Measurements from ENCODE around the gene NPIPA7. TPM values are rescaled to one million over a fixed set of nuclear protein-coding genes. Genes with fewer than 3 reads are reported as not detected.
"Not testable (repeated sequence)": the region's sequence is repeated elsewhere in the genome, so short reads cannot be mapped to it uniquely, and the experiment has no call there.

NPIPA7 gene
- total and polyA plus RNA-seq, 7 experiments from 2014 or later = 0.70 to 8.8 (median 4.9) TPM

- H3K4me3 ChIP-seq (ENCODE audit: low read length); H3K36me3 Mint-ChIP-seq; H3K27me3 Mint-ChIP-seq; H3K36me3 ChIP-seq (ENCODE audit: control insufficient read depth in 2 of 3, insufficient read depth in 3 of 3, low read length in 3 of 3); H3K4me1 ChIP-seq (ENCODE audit: control insufficient read depth in 2 of 2, insufficient read depth in 2 of 2, low read length in 2 of 2); H3K4me1 Mint-ChIP-seq; H3K27me3 ChIP-seq (ENCODE audit: control insufficient read depth in 2 of 2, insufficient read depth in 2 of 2, low read length in 2 of 2); H3K9me3 Mint-ChIP-seq; H3K27ac Mint-ChIP-seq; POLR2A ChIA-PET; H3K4me3 Mint-ChIP-seq; CTCF ChIA-PET; H3K9me3 ChIP-seq (ENCODE audit: control insufficient read depth in 2 of 3, low read length in 3 of 3); intact Hi-C loops (cut with micrococcal nuclease); DNase-seq; H3K27ac ChIP-seq (ENCODE audit: low read depth, low read length): not testable (repeated sequence)
- peak; percentile 34 for ATAC-seq
Measured at GRCh38 chr16:16365319-16365718, 13.6 kb upstream of the NPIPA7 start.

- peak in 1 of 9 donors; percentile 16 for DNase-seq
- H3K9me3 Mint-ChIP-seq; POLR2A ChIA-PET; CTCF ChIA-PET; H3K27ac Mint-ChIP-seq; H3K4me1 Mint-ChIP-seq; H3K36me3 Mint-ChIP-seq; H3K27me3 Mint-ChIP-seq; ATAC-seq; H3K27me3 ChIP-seq (ENCODE audit: control insufficient read depth in 2 of 2, insufficient read depth in 2 of 2, low read length in 2 of 2); H3K4me3 Mint-ChIP-seq; H3K9me3 ChIP-seq (ENCODE audit: control insufficient read depth in 2 of 3, low read length in 3 of 3); H3K36me3 ChIP-seq (ENCODE audit: control insufficient read depth in 2 of 3, insufficient read depth in 3 of 3, low read length in 3 of 3); H3K27ac ChIP-seq (ENCODE audit: low read depth, low read length); H3K4me1 ChIP-seq (ENCODE audit: control insufficient read depth in 2 of 2, insufficient read depth in 2 of 2, low read length in 2 of 2); H3K4me3 ChIP-seq (ENCODE audit: low read length); intact Hi-C loops (cut with micrococcal nuclease): not testable (repeated sequence)
Measured at GRCh38 chr16:16365851-16366250, 13.1 kb upstream of the NPIPA7 start.

GRCh38 chr16:16366552-16367284, 12.2 kb upstream of the NPIPA7 start:
- CTCF ChIA-PET = not testable (repeated sequence)

DNA sequence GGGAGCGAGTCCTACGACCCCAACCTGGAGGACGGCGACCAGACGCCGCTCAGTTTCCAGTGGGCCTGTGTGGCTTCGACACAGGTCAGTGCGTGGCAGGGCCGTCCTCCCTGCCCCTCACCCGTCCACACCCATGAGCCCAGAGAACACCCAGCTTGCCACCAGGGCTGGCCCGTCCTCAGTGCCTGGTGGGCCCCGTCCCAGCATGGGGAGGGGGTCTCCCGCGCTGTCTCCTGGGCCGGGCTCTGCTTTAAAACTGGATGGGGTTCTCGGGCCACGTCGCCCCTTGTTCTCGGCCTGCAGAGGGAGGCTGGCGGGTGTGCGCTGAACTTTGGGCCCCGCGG, 11.7 kb upstream of the NPIPA7 start:
- H3K9me3 Mint-ChIP-seq; ATAC-seq; H3K4me3 ChIP-seq (ENCODE audit: low read length); POLR2A ChIA-PET; DNase-seq; intact Hi-C loops (cut with micrococcal nuclease); H3K4me1 Mint-ChIP-seq; H3K4me3 Mint-ChIP-seq; H3K27me3 ChIP-seq (ENCODE audit: control insufficient read depth in 2 of 2, insufficient read depth in 2 of 2, low read length in 2 of 2); H3K27ac ChIP-seq (ENCODE audit: low read depth, low read length); H3K27me3 Mint-ChIP-seq; H3K36me3 Mint-ChIP-seq; CTCF ChIA-PET; H3K27ac Mint-ChIP-seq; H3K9me3 ChIP-seq (ENCODE audit: control insufficient read depth in 2 of 3, low read length in 3 of 3); H3K36me3 ChIP-seq (ENCODE audit: control insufficient read depth in 2 of 3, insufficient read depth in 3 of 3, low read length in 3 of 3); H3K4me1 ChIP-seq (ENCODE audit: control insufficient read depth in 2 of 2, insufficient read depth in 2 of 2, low read length in 2 of 2): not testable (repeated sequence)

More at GRCh38 chr16:16366552-16367284, 12.2 kb upstream of the NPIPA7 start:
- DNase-seq; H3K36me3 Mint-ChIP-seq; H3K9me3 ChIP-seq (ENCODE audit: control insufficient read depth in 2 of 3, low read length in 3 of 3); H3K4me3 ChIP-seq (ENCODE audit: low read length); ATAC-seq; H3K27me3 Mint-ChIP-seq; H3K4me3 Mint-ChIP-seq; intact Hi-C loops (cut with micrococcal nuclease); H3K27ac Mint-ChIP-seq; H3K4me1 Mint-ChIP-seq; H3K4me1 ChIP-seq (ENCODE audit: control insufficient read depth in 2 of 2, insufficient read depth in 2 of 2, low read length in 2 of 2); POLR2A ChIA-PET; H3K36me3 ChIP-seq (ENCODE audit: control insufficient read depth in 2 of 3, insufficient read depth in 3 of 3, low read length in 3 of 3); H3K9me3 Mint-ChIP-seq; H3K27ac ChIP-seq (ENCODE audit: low read depth, low read length); H3K27me3 ChIP-seq (ENCODE audit: control insufficient read depth in 2 of 2, insufficient read depth in 2 of 2, low read length in 2 of 2): not testable (repeated sequence)

- H3K4me3 ChIP-seq (ENCODE audit: low read length); CTCF ChIA-PET; H3K36me3 ChIP-seq (ENCODE audit: control insufficient read depth in 2 of 3, insufficient read depth in 3 of 3, low read length in 3 of 3); H3K4me3 Mint-ChIP-seq; H3K27me3 Mint-ChIP-seq; H3K9me3 Mint-ChIP-seq; H3K27ac ChIP-seq (ENCODE audit: low read depth, low read length); H3K9me3 ChIP-seq (ENCODE audit: control insufficient read depth in 2 of 3, low read length in 3 of 3); intact Hi-C loops (cut with micrococcal nuclease); H3K27ac Mint-ChIP-seq; H3K36me3 Mint-ChIP-seq; H3K4me1 Mint-ChIP-seq; POLR2A ChIA-PET; ATAC-seq; H3K4me1 ChIP-seq (ENCODE audit: control insufficient read depth in 2 of 2, insufficient read depth in 2 of 2, low read length in 2 of 2); H3K27me3 ChIP-seq (ENCODE audit: control insufficient read depth in 2 of 2, insufficient read depth in 2 of 2, low read length in 2 of 2): not testable (repeated sequence)
- peak in 1 of 9 donors; percentile 16 for DNase-seq
Measured at GRCh38 chr16:16369081-16369856, 9.7 kb upstream of the NPIPA7 start.

- DNase-seq; intact Hi-C loops (cut with micrococcal nuclease); H3K4me3 ChIP-seq (ENCODE audit: low read length): not testable (repeated sequence)
Measured at GRCh38 chr16:16371136-16371735, 7.7 kb upstream of the NPIPA7 start.

DNA sequence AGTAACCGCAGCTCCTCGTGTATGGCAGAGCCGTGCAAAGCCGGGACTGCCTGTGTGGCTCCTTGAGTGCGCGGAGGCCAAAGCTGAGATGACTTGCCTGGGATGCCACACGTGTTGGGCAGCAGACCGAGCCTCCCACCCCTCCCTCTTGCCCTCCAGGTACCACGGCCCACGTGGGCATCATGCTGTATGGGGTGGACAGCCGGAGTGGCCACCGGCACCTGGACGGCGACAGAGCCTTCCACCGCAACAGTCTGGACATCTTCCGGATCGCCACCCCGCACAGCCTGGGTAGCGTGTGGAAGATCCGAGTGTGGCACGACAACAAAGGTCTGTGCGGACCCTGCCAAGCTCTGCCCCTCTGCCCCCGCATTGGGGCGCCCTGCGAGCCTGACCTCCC, 4.7 kb upstream of the NPIPA7 start:
- H3K4me1 ChIP-seq (ENCODE audit: control insufficient read depth in 2 of 2, insufficient read depth in 2 of 2, low read length in 2 of 2); ATAC-seq; CTCF ChIA-PET; intact Hi-C loops (cut with micrococcal nuclease); H3K4me3 Mint-ChIP-seq; H3K27ac Mint-ChIP-seq; POLR2A ChIA-PET; DNase-seq; H3K4me3 ChIP-seq (ENCODE audit: low read length); H3K9me3 Mint-ChIP-seq; H3K27me3 Mint-ChIP-seq; H3K27me3 ChIP-seq (ENCODE audit: control insufficient read depth in 2 of 2, insufficient read depth in 2 of 2, low read length in 2 of 2); H3K36me3 ChIP-seq (ENCODE audit: control insufficient read depth in 2 of 3, insufficient read depth in 3 of 3, low read length in 3 of 3); H3K27ac ChIP-seq (ENCODE audit: low read depth, low read length); H3K4me1 Mint-ChIP-seq; H3K9me3 ChIP-seq (ENCODE audit: control insufficient read depth in 2 of 3, low read length in 3 of 3); H3K36me3 Mint-ChIP-seq: not testable (repeated sequence)

More at GRCh38 chr16:16371136-16371735, 7.7 kb upstream of the NPIPA7 start:
- H3K36me3 Mint-ChIP-seq; H3K9me3 Mint-ChIP-seq; H3K27ac Mint-ChIP-seq; H3K4me1 ChIP-seq (ENCODE audit: control insufficient read depth in 2 of 2, insufficient read depth in 2 of 2, low read length in 2 of 2); H3K27me3 ChIP-seq (ENCODE audit: control insufficient read depth in 2 of 2, insufficient read depth in 2 of 2, low read length in 2 of 2); H3K4me1 Mint-ChIP-seq; H3K27ac ChIP-seq (ENCODE audit: low read depth, low read length); H3K9me3 ChIP-seq (ENCODE audit: control insufficient read depth in 2 of 3, low read length in 3 of 3); H3K4me3 Mint-ChIP-seq; H3K36me3 ChIP-seq (ENCODE audit: control insufficient read depth in 2 of 3, insufficient read depth in 3 of 3, low read length in 3 of 3); ATAC-seq; H3K27me3 Mint-ChIP-seq; CTCF ChIA-PET; POLR2A ChIA-PET: not testable (repeated sequence)
